Esophagus mucosa (tissue), 1 donor: Measurements from ENCODE around the gene NAT14. TPM values are rescaled to one million over a fixed set of nuclear protein-coding genes. Genes with fewer than 3 reads are reported as not detected.

Experiments
- ATAC-seq: fragments of 200-7000 bp; cut with Tn5 transposase; one replicate; pipeline ENCODE4 v1.9.1; 2020
- total RNA-seq: library from RNA; stranded (reverse); gene quantifications from one replicate; pipeline ENCODE4 v1.2.4, GENCODE V29; 2023
- donor health status: DM: yes; HTN: yes; CAD: no.

The NAT14 gene
- total RNA-seq, 1 donor from 2014 or later, result 7.5 TPM

DNA sequence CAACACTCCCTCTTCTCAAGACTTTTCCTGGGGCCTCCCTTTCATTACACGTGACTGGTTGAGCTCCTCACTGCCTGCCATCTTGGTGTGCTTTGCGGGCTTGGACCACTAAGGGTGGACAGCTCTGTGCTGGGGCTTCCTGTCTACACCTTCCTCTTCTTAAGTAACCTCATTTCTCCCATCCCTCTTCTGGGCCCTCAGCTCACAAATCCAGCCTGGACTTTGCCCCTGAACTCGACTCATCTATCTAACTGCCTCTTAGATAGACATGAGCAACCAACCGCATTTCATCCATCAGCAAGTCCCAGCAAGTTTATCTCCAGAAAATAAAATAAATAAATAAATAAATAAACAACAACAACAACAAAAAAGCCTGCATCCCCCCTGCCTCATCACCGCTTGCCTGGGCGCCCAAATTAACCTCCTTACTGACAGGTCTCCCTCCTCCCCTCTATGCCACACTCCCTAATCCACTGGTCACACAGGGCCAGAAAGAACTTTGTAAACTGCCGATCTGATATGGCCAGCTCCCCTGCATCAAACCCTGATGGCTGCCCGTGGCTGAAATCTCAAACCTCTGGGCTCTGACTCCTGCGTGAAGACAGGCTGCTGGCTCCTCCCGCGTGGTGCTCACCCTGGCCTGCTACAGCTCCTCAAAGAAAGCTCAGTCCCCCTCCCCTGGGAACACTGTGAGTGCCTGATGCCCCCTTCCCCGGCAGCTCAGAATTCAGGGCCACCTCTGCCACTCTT is 31.3 kb upstream of the NAT14 start:
- no peak for ATAC-seq

DNA sequence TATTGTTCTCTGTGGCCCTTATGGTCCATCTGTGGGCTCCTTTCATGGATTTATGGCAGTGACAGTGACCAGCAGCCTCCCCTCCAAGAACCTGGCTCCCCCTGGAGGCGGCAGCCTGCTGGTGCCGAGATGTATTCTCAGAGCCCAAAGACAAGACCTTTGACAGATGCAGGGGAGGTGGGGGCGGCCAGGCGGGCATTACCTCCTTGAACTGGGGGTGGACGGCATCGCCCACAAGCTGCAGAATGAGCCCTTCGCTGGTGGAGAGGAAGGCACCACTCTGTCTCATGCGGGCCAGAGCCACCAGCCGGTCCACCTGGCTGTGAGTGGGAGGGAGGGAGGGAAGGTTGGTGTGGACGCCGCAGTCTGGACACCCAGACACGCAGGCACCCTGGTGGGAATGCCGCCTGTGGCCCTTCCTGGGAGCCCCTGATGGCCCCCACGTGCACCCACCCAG is 30.2 kb upstream of the NAT14 start:
- ATAC-seq, result no peak

DNA sequence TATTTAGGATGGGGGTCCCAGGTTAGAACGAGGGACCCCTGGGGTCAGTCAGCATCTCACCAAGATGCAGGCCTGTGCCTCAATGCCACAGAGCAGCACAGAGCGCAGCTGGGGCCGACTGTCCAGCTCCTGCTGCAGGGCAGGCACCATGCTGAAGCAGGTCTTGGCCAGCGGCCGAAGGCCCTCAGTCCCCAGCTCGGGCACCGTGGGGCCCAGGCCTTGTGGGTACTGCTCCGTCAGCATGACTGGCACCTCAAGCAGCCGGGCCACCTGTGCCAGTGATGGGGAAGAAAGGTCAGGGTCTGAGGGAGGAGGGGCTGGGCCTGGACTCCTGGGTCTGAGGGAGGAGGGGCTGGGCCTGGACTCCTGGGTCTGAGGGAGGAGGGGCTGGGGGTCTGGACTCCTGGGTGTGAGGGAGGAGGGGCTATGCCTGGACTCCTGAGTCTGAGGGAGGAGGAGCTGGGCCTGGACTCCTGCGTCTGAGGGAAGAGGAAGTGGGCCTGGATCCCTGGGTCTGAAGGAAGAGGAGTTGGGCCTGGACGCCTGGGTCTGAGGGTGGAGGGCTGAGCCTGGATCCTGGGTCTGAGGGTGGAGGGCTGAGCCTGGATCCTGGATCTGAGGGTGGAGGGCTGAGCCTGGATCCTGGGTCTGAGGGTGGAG is 29.3 kb upstream of the NAT14 start:
- ATAC-seq, result no peak

GRCh38 chr19:55456347-55456746 is 28.6 kb upstream of the NAT14 start:
- ATAC-seq, result no peak

- ATAC-seq, result no peak
Observed at GRCh38 chr19:55457683-55458457, 27.1 kb upstream of the NAT14 start.

GRCh38 chr19:55459551-55459949 is 25.4 kb upstream of the NAT14 start:
- no peak for ATAC-seq

- no peak for ATAC-seq
Observed at GRCh38 chr19:55459950-55460657, 24.9 kb upstream of the NAT14 start.

DNA sequence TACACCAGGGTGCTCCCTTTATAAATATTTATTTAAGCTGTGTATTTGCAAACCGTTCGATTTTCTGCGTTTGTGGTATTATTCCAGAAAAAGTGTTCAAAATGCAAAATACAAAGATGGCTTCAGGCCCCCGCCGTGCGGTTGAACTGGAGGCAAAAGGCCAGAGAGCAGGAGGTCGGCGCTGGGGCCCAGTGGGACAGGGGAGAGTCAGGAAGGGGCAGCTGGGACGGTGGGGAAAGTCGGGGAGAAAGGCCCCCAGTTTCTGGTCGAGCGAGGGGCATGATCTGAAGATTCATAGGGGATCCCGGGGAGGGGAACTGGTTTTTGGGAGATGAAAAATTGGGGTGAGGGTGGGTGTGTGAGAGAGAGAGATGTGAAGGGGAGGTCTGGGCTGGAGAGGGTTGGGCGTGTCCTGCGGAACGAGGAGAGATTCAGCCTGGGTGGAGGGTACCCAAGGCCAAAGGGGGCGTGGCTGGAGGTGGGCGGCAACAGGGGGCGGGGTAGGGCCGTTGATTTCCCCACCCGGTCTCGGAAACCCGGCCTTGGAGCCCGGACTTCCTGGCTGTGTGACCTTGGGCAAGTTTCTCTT is 24.2 kb upstream of the NAT14 start:
- peak; percentile 51 for ATAC-seq

GRCh38 chr19:55461259-55461973 is 23.6 kb upstream of the NAT14 start, which contains the start of gene ISOC2:
TSS of gene ISOC2 (minus strand) at chr19:55461642. CDS start at chr19:55456486, 5,156 bp downstream.
- ATAC-seq, result peak; percentile 97

- ATAC-seq, result no peak
Observed at GRCh38 chr19:55461974-55462626, 22.9 kb upstream of the NAT14 start.

DNA sequence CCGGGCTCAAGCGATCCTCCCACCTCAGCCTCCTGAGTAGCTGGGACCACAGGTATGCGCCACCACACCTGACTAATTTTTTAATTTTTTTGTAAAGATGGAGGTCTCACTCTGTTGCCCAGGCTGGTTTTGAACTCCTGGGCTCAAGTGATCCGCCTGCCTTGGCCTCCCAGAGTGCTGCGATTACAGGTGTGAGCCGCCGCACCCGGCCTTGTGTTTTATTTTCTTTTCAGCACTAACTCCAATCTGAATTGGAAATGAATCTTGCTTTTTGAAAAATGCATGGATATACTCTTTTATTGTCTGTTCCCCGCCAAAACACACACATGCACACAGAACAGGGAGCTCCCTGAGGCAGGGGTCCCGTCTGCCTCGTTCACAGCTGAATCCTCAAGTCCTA is 22.3 kb upstream of the NAT14 start:
- ATAC-seq, result no peak

DNA sequence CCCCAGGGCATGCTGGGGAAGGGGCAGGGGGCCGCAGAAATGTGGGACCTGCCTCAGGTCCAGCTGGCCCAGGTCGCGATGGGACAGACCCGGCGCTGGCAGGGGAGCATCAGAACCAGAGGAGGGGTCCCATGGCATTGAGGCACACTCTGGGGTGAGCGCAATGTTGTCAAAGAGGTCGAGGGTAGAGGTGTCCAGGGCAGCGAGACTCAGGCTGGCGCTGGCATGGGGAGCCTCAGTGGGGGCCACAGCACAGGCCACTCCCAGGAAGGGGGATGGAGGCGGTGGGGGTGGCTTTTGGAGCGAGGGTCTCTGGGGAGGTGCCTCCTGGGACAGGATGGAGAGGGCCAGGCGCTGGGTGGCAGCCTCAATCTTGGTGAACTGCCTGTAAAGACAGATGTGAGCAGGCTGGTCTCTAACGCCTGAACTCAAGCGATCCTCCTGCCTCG is 21.4 kb upstream of the NAT14 start:
- ATAC-seq, result no peak

DNA sequence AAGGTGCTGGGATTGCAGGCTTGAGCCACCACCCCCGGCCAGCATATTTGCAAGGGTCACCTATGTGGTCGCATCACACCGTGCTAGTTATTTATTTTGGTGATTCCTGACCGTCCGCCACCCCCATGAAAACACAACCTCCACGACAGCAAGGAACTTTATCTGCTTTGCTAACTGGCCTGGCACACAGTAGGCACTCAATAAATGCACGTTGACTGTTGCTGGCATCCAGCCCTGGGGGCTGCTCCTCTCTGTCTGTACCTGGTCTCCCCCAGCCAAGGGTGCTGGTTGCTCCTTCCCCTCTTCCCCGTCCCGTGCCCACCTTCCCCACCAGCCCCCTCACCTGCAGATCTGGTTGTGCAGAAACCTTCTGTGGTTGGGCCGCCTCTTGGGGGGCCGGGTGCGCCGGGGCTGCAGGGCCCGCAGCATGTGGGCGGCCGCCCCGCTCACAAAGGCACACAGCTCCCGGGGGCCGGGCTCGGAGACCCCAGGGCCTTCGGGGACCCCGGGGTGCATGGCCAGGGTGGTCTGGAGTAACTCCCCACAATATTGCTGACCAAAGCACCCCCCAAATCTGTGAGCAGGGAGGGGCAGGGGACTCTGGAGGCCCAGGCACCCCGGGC is 20.8 kb upstream of the NAT14 start:
- no peak for ATAC-seq

DNA sequence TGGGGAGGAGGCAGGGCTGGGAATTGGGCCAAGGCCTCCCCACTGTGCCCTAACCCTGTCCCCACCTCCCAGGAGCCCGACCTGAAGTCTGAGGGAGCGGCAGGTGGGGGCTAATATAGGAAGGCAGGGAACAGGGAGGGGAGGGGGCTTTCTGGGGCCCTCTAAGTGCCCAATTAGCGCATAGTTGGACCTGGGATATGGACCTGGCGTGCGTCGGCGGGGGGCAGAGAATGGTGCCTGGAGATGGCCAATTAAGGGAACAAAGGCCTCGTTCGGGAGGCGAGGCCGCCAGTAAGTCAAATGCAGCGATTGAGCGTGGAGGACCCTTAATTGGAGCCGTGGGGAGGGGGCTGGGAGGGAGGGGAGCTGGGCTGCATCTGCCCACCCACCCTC is 20.3 kb upstream of the NAT14 start, which contains the start of gene C19orf85:
TSS of gene C19orf85 (minus strand) at position 90 of the 393 bp plus-strand sequence. CDS start 197 bp downstream, outside the sequence.
- ATAC-seq, result no peak

DNA sequence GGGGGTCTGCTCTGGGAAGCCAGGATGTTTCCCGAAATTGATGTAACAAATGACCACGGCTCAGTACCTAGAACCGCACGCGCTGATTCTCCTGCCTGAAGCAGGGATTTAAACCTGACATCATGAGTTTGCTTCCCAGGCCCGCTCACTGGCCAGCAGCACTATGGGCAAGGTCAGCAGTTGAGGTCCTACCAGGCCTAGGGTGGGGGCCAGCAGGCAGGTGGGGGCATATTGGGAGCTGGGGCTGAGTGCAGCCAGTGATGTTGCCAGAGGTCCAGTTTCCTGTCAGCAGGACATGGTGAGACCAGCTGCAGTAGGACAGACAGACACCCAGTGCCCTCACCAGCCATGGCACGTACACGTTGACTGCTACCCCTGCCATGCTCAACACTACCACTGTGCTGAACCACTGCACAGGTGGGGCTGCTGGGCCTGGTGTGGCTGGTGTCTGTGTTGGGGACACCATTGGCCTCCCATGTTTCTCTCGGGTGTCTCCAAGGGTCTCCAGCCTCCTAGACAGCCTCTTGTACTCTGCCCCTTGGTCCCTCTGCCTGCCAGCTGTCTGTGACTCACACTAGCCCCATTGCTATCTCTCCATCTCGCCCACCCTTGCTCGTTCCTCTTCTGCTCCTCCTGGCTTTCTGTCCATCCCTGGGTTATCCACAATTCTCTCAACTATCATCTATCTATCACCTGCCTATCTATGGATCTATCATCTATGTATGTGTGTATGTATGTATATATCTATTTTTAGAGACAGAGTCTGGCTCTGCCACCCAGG is 19.3 kb upstream of the NAT14 start:
- no peak for ATAC-seq

GRCh38 chr19:55466241-55466614 is 18.8 kb upstream of the NAT14 start:
- ATAC-seq, result no peak

DNA sequence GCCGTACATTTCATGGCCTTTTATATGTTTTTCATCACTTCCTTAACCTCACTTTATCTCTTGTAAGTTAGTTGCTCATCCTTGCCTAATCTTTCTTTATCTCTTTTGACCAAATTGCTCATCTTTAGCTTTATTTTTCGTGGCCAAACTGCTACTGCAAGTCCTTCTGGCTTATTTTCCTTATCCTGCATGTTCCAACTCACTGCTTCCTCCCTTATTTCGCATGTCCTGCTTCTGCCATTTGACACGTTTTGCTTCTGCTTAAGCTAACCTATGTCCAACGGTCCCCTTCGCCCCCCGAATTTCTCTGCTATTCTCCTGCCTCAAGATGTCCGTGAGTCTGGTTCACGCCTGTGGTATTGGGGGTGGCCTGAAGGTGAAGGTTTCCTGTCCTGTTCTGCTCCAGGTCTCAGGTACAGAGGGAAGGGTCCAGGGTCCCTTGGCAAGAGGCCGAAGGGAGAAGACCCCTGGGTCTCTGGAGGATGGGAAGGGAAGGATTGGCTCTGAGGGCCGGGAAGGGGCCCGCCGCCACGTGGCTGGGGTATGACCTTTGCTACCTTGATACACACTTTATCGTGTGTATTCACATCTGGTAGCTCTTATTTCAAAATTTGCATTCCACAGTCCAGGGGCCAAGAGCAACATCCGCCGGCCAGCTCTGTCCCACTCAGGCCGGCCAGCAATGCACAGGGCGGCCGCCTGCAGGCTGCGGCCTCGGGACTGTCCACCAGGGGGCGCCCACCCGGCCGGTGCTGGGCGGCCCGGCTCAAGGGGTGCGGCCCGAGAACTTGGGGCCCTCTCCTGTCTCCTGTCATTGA is 17.5 kb upstream of the NAT14 start:
- ATAC-seq, result peak; percentile 77

- ATAC-seq, result peak; percentile 2
Observed at GRCh38 chr19:55468054-55468393, 17.0 kb upstream of the NAT14 start.

DNA sequence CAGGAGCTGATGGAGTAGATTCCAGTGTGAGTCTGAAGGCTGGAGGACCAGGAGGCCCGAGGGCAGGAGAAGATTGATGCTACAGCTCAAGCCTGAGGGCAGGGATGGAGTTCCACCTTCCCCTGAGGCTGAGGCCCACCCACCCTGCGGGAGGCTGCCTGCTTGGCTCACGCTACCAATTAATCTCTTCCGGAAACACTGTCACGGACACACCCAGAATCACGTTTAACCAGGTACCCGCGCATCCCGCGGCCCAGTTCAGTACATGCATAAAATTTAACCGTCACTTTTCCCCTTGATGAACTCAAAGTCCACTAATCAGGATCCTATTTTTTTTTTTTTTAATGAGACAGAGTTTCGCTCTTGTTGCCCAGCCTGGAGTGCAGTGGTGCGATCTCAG is 13.7 kb upstream of the NAT14 start:
- ATAC-seq, result no peak
